BE2C (cell line): ENCODE results near the gene LTBP1.

ENCODE experiments used
- DNase-seq: peaks from one replicate; pipeline ENCODE4 v3.0.0-alpha.2; 2020
- H3K27me3 ChIP-seq: fragments of 250-450 bp; sonication (Bioruptor Pico); 2 replicates; pipeline ENCODE4 v1.5.1; 2020; ENCODE audit warnings: mild to moderate bottlenecking
- H3K36me3 ChIP-seq: fragments of 250-450 bp; sonication (Bioruptor Pico); 2 replicates; pipeline ENCODE4 v1.5.1; 2020; ENCODE audit warnings: mild to moderate bottlenecking
- H3K4me1 ChIP-seq: fragments of 250-450 bp; sonication (Bioruptor Pico); 2 replicates; pipeline ENCODE4 v1.5.1; 2020
- H3K4me3 ChIP-seq: 2 replicates; pipeline ENCODE4 v1.5.1; 2011; ENCODE audit warnings: low read depth, low read length
- H3K9me3 ChIP-seq: fragments of 250-450 bp; sonication (Bioruptor Pico); 2 replicates; pipeline ENCODE4 v1.5.1; 2020
- CTCF ChIP-seq: IDR thresholded peaks from 2 replicates; pipeline ENCODE4 v1.5.1; 2012; ENCODE audit warnings: mild to moderate bottlenecking, low read depth, low read length

LTBP1 gene

GRCh38 chr2:33019796-33020195 is 73.0 kb downstream of the LTBP1 start:
- H3K27me3 ChIP-seq: no peaks in the 10 kb centered on the region
- 0 out of 2 replicates have a peak, but pooled peaks cover 1% of the 10 kb centered on the region for H3K9me3 ChIP-seq
- no peak for TF ChIP-seq CTCF
- H3K4me3 ChIP-seq: no peak overlapping the region
- no peaks in the 10 kb centered on the region for H3K36me3 ChIP-seq
- no peaks in the 10 kb centered on the region; the same call in 1 of the 2 replicates for H3K4me1 ChIP-seq
- DNase-seq: no peak

GRCh38 chr2:33020883-33021282 is 74.1 kb downstream of the LTBP1 start:
- no peaks in the 10 kb centered on the region for H3K36me3 ChIP-seq
- no peak for TF ChIP-seq CTCF
- H3K9me3 ChIP-seq: 0 out of 2 replicates have a peak, but pooled peaks cover 2% of the 10 kb centered on the region
- no peaks in the 10 kb centered on the region for H3K27me3 ChIP-seq
- no peak overlapping the region for H3K4me3 ChIP-seq
- DNase-seq: no peak
- no peaks in the 10 kb centered on the region; the same call in 1 of the 2 replicates for H3K4me1 ChIP-seq

- Histone ChIP-seq H3K4me3 (no peak overlapping the region), H3K9me3 (0 out of 2 replicates have a peak, but pooled peaks cover 2% of the 10 kb centered on the region), H3K4me1 (no peaks in the 10 kb centered on the region; the same call in 1 of the 2 replicates), H3K36me3 (no peaks in the 10 kb centered on the region), H3K27me3 (no peaks in the 10 kb centered on the region)
- DNase-seq: no peak
- TF ChIP-seq CTCF: no peak
Measured at GRCh38 chr2:33021542-33022227, 74.9 kb downstream of the LTBP1 start.

GRCh38 chr2:33022395-33022985 is 75.7 kb downstream of the LTBP1 start:
- Histone ChIP-seq H3K4me1 (no peaks in the 10 kb centered on the region), H3K4me3 (no peak overlapping the region), H3K27me3 (no peaks in the 10 kb centered on the region), H3K36me3 (no peaks in the 10 kb centered on the region), H3K9me3 (0 out of 2 replicates have a peak, but pooled peaks cover 2% of the 10 kb centered on the region)
- no peak for DNase-seq
- TF ChIP-seq CTCF: no peak

GRCh38 chr2:33022989-33023727 is 76.4 kb downstream of the LTBP1 start:
- DNase-seq: no peak
- Histone ChIP-seq H3K4me3 (no peak overlapping the region), H3K4me1 (no peaks in the 10 kb centered on the region), H3K9me3 (0 out of 2 replicates have a peak, but pooled peaks cover 2% of the 10 kb centered on the region), H3K36me3 (no peaks in the 10 kb centered on the region), H3K27me3 (no peaks in the 10 kb centered on the region)
- TF ChIP-seq CTCF: no peak
